Glomerular visceral epithelial cell (primary cell): ENCODE results near the gene YY1AP1.
"Not testable (repeated sequence)": the region's sequence is repeated elsewhere in the genome, so short reads cannot be mapped to it uniquely, and the experiment has no call there.

Experiments used
- DNase-seq: peaks from one replicate; pipeline ENCODE4 v3.0.0-alpha.2; 2016; ENCODE audit errors: extremely low spot score

Gene YY1AP1

GRCh38 chr1:155695072-155695471 lies 6.5 kb upstream of the YY1AP1 start:
- no peak for DNase-seq

GRCh38 chr1:155694167-155694566 lies 5.6 kb upstream of the YY1AP1 start:
- no peak for DNase-seq

- no peak for DNase-seq
Measured at GRCh38 chr1:155691992-155692528, 3.5 kb upstream of the YY1AP1 start.

DNA sequence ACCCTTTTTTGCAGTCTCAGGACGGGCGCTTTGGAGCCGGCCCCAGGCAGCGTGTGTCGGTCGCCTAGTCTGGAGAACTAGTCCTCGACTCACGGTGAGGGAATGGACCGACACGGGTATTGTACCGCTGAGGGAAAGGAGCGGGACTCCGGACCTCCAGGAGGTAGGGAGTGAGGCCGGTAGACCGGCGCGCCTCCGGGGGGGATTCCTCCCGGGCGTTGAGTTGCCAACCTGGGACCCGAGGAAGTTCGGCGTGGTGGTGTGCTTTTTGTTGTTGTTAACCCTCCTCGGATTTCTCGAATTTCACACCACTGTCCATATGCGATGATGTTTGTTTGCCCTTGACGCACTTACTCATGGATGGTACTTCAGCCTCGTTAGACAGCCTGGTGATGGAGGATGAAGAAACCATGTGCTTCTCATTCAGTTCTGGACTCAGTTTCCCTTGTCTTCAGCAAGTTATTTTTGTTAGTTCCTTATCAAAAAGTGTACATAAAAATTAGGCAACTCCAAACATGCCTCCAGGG lies 570 bp upstream of the YY1AP1 start, which contains the start of gene DAP3:
DAP3 (plus strand) TSS at position 11 of the 527 bp plus-strand sequence. CDS start 20,689 bp downstream, outside the sequence.
- not testable (repeated sequence) for DNase-seq

DNA sequence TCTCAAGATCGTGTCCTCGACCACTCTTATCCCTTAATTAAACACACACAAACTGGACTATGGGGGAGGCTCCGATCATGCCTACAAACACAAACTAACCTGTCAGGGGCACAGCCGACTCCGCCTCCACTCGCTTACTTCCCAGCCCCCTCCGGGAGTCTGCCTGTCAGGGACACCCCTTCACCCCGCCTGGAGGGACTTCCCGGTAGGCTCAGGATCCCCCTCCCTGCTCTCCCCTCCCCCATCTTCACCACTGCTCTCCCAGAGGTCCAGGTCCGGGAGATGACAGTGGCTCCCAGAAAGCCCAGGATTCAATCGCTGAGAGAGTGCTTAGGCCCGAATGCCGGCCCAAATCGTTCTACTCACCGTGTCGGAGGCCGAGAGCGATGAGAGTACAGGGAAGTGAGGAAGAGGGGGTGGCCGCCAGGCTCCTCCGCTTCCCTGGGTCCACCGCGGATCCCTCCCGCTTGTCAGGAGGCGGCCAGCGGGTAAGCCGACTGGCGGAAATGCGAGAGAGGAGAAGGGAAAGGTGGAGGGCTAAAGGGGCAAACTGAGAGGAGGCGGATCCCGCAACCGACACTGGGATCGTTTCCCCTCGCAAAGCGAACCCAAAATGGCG lies 760 bp downstream of the YY1AP1 start:
- DNase-seq: not testable (repeated sequence)

DNA sequence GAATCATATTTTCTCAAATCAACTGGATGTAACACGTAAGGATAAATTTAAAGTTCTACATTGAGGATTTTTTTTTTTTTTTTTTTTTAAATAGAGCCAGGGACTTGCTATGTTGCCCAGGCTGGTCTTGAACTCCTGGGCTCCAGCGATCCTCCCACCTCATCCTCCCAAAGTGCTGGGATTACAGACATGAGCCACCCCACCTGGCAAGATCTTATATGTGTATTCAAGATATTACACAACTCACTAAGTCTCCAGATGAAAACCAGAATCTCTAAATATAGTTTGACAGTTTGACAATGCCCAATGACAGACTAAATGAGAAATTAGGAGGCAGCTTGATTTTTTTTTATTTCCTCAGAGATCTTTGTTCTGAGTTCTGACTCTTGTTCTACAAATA lies 6.8 kb downstream of the YY1AP1 start:
- no peak for DNase-seq

DNA sequence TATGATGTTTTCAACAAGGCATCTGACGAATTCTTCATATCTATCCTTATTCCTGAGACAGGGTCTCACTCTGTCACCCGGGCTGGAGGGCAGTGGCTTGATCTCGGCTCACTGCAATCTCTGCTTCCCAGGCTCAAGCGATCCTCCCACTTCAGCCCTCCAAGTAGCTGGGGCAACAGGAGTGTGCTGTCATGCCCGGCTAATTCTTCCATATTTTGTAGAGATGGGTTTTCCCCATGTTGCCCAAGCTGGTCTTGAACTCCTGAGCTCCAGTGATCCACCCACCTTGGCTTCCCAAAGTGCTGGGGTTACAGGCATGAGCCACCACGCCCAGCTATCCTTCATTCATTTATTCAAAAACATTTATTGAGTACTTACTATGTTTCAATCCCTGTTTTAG lies 8.0 kb downstream of the YY1AP1 start:
- DNase-seq: no peak

DNA sequence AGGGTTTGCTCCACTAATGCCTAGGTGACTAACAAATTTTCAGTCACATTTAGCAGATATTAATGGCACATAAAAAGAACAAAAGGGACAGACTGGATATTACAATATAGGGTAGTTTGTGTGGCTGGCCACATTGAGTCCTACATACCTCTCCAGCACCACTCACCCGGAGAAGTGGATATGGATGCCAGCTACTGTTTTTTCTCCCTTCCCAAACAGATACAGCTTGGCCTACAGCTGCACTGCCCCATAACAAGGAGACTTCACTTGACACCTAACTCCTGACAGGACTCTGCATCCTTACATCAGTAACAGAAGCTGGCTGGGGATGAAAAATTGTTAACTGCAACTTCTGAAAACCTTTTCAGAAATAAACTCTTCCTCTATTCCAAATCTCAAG lies 9.6 kb downstream of the YY1AP1 start:
- not testable (repeated sequence) for DNase-seq

- DNase-seq: no peak
Measured at GRCh38 chr1:155678027-155678426, 10.5 kb downstream of the YY1AP1 start.

- no peak for DNase-seq
Measured at GRCh38 chr1:155673003-155673402, 15.6 kb downstream of the YY1AP1 start.

GRCh38 chr1:155671750-155672149 lies 16.8 kb downstream of the YY1AP1 start:
- no peak for DNase-seq

DNA sequence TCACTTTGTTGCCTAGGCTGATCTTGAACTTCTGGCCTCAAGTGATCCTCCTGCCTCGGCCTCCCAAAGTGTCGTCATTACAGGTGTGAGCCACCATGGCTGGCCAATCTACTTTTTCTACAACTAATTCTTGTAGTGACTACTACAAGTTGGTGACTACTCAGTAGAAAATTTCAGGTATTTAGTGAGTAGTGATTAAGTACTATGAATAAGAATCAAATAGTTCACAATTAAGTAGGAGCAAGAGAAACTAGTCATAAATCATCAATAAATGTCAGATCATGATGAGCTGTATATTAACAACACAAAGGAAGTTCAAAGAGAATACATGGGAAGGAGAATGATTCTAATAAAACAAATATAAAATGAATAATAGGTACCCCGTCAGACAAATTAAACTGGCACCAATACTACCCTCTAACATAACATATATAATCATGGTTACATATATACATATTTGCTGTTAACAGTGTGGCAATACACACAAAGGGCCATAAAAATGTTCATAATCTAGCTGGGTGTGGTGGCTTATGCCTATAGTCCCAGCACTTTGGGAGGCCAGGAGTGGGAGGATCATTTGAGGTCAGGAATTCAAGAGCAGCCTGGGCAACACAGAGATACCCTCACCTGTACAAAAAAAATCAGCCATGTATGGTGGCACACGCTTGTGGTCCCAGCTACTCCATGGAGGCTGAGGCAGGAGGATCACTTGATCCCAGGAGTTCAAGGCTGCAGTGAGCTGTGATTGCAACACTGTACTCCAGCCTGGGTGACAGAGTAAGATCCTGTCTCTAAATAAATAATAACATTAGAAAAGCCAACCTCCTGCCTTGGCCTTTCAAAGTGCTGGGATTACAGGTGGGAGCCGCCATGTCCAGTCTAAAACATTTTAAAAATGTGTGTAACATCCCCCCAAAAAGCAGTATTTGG lies 19.1 kb downstream of the YY1AP1 start:
- DNase-seq: no peak

- not testable (repeated sequence) for DNase-seq
Measured at GRCh38 chr1:155661239-155661638, 27.3 kb downstream of the YY1AP1 start.

DNA sequence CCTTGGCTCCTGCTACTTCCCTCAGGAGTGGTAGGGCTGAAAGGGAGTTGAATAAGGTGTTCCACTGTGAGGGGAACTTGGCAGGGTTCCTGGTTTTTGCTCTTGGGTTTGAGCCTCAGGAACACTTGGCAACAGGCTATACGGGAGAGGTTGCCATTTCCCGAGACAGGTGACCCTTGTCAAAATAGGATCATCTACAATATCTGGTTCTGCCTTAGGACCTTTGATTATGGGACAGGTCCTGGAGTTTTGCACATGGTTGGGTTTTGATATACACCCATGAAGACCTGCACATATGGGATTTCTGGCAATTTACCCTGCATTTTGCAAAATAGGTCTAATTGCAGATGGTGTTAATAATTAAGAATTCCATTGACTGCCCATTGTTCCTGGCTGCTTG lies 31.1 kb downstream of the YY1AP1 start:
- DNase-seq: no peak

- no peak for DNase-seq
Measured at GRCh38 chr1:155652951-155653350, 35.6 kb downstream of the YY1AP1 start.

GRCh38 chr1:155651861-155652661 lies 36.5 kb downstream of the YY1AP1 start:
- DNase-seq: peak; percentile 15

DNA sequence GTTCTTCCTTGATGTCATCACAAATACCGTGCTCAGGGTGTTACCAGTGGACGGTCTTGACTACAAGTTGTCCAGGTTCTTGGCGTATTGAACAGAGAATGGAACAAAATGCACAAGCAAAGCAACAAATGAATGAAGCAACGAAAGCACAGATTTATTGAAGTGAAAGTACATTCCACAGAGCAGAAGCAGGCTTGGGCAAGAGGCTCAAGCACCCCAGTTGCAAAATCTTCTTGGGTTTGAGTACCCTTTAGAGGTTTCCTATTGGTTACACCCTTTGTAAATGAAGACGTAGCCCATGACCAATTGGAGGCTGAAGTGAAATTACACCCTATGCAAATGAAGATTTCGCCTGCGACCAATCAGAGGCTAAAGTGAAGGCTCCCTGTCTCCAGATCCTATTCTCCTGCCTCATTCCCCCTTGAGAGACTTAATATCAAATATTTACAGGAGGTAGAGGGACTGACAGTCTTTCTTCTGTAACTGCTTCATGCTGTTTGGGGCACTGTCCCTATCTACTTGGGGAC lies 38.3 kb downstream of the YY1AP1 start:
- DNase-seq: no peak

DNA sequence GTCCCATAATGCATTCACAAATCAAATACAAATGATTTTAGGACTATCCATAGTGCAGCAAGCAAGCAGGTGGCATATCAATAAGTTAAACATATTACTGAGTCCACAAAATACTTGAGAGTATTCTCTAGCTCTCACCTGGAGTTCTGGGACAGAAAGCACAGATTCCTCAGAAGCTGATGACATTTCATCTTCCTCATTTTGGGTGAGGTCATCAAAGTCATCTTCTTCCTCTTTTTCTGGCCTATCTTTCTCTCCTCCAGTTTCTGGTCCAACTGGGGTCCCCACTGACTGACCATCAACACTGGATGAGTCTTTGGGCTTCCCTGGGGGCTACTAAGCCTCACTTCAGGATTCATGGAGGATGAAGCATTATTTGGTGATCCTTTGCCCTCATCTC lies 38.9 kb downstream of the YY1AP1 start:
- no peak for DNase-seq

DNA sequence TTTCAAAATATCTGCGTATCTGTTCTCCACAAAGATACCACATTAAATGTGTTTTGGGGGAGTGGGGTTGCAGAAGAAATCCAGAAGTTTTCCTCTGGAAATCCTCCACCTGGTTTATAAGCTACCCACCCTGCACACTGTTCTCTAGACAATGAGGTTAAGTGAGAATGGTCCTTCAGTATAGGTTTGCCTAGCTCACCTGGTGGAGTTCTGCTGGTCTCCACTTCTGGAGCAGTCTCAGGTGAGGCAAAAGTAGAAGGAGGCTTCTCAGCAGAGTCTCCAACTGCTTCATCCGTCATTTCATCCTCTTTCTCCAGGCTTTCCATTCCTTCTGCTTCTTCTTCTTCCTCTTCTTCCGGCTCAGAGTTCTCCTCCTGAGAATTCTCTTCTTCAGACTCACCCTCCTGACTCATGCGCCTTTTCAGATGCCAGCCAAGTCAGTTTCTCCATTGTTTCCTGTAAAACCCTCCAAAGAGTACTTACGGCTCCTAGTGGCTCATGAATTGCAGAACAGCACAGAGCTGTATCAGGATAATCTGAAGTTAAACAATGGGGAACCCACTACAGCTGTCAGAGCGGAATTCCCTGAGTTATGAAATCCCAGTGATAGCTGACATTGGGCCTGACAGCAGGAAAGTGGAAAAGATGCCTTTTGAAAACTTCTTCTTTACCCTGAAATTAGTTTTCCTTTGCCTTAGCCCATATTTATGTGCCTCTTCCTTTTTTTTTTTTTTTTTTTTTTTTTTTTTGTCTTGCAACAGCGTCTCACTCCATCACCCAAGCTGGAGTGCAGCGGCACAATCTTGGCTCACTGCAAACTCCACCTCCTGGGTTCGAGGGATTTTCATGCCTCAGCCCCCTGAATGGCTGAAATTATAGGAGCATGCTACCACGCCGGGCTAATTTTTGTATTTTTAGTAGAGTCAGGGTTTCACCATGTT lies 40.1 kb downstream of the YY1AP1 start:
- DNase-seq: peak; percentile 86

DNA sequence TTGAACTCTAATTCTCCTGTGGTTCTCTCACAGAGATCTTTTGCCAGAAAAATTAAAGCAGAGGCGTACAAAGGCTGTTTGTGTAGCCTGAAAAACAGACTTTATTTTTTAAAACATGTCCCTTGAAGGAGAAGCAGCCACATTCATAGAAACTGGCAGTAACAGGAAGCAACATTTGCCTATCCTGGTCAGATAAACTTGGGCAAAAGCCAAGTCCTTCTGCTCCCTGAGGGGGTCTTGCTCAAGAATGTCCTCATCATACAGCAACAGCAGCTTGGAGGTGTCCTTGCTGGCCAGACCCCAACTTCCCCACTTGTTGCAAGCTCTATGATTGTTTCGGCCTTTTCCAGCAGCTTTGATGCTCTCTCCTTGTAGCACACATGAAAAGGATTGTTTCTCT lies 42.3 kb downstream of the YY1AP1 start:
- DNase-seq: no peak
